BE2C (cell line): Measurements from ENCODE around the gene LRRC7.

Source experiments
- DNase-seq: peaks from one replicate; pipeline ENCODE4 v3.0.0-alpha.2; 2020
- H3K27me3 ChIP-seq: fragments of 250-450 bp; sonication (Bioruptor Pico); 2 replicates; pipeline ENCODE4 v1.5.1; 2020; ENCODE audit warnings: mild to moderate bottlenecking
- H3K36me3 ChIP-seq: fragments of 250-450 bp; sonication (Bioruptor Pico); 2 replicates; pipeline ENCODE4 v1.5.1; 2020; ENCODE audit warnings: mild to moderate bottlenecking
- H3K4me1 ChIP-seq: fragments of 250-450 bp; sonication (Bioruptor Pico); 2 replicates; pipeline ENCODE4 v1.5.1; 2020
- H3K4me3 ChIP-seq: 2 replicates; pipeline ENCODE4 v1.5.1; 2011; ENCODE audit warnings: low read depth, low read length
- H3K9me3 ChIP-seq: fragments of 250-450 bp; sonication (Bioruptor Pico); 2 replicates; pipeline ENCODE4 v1.5.1; 2020
- CTCF ChIP-seq: IDR thresholded peaks from 2 replicates; pipeline ENCODE4 v1.5.1; 2012; ENCODE audit warnings: mild to moderate bottlenecking, low read depth, low read length

Gene LRRC7

GRCh38 chr1:69527273-69527672 lies 40.4 kb upstream of the LRRC7 start:
- Histone ChIP-seq H3K4me3 (no peak overlapping the region), H3K4me1 (no peaks in the 10 kb centered on the region), H3K27me3 (no peaks in the 10 kb centered on the region), H3K36me3 (no peaks in the 10 kb centered on the region), H3K9me3 (no peaks in the 10 kb centered on the region)
- DNase-seq, result no peak
- TF ChIP-seq CTCF, result no peak

- DNase-seq, result no peak
- Histone ChIP-seq H3K27me3 (no peaks in the 10 kb centered on the region), H3K4me1 (no peaks in the 10 kb centered on the region), H3K36me3 (no peaks in the 10 kb centered on the region), H3K9me3 (no peaks in the 10 kb centered on the region), H3K4me3 (no peak overlapping the region)
- no peak for TF ChIP-seq CTCF
These were observed 39.3 kb upstream of the LRRC7 start for GRCh38 chr1:69528376-69528775.

- no peak for DNase-seq
- H3K4me3 ChIP-seq, result no peak overlapping the region
- no peak for TF ChIP-seq CTCF
- no peaks in the 10 kb centered on the region for H3K4me1 ChIP-seq
- no peaks in the 10 kb centered on the region for H3K9me3 ChIP-seq
- no peaks in the 10 kb centered on the region for H3K36me3 ChIP-seq
- H3K27me3 ChIP-seq, result no peaks in the 10 kb centered on the region
These were observed 34.4 kb upstream of the LRRC7 start for GRCh38 chr1:69533343-69533742.

- H3K4me3 ChIP-seq, result no peak overlapping the region
- no peaks in the 10 kb centered on the region for H3K27me3 ChIP-seq
- no peak for TF ChIP-seq CTCF
- DNase-seq, result no peak
- no peaks in the 10 kb centered on the region for H3K36me3 ChIP-seq
- no peaks in the 10 kb centered on the region for H3K9me3 ChIP-seq
- H3K4me1 ChIP-seq, result no peaks in the 10 kb centered on the region
These were observed 32.9 kb upstream of the LRRC7 start for GRCh38 chr1:69534829-69535228.

GRCh38 chr1:69535490-69535889 lies 32.2 kb upstream of the LRRC7 start:
- H3K27me3 ChIP-seq, result no peaks in the 10 kb centered on the region
- H3K4me3 ChIP-seq, result no peak overlapping the region
- H3K4me1 ChIP-seq, result no peaks in the 10 kb centered on the region
- H3K9me3 ChIP-seq, result no peaks in the 10 kb centered on the region
- H3K36me3 ChIP-seq, result no peaks in the 10 kb centered on the region
- TF ChIP-seq CTCF, result no peak
- DNase-seq, result no peak

GRCh38 chr1:69540052-69540451 lies 27.7 kb upstream of the LRRC7 start:
- no peaks in the 10 kb centered on the region for H3K4me1 ChIP-seq
- H3K4me3 ChIP-seq, result no peak overlapping the region
- no peaks in the 10 kb centered on the region for H3K27me3 ChIP-seq
- DNase-seq, result no peak
- no peaks in the 10 kb centered on the region for H3K9me3 ChIP-seq
- H3K36me3 ChIP-seq, result no peaks in the 10 kb centered on the region
- TF ChIP-seq CTCF, result no peak
